Sigmoid colon (tissue), 4 donors: Measurements from ENCODE around the gene GORASP1.

Experiments
- CTCF ChIP-seq, 4 experiments: fragments of 450-650 bp in 3 of 4; fragments of 200-600 bp in 1 of 4; IDR thresholded peaks; one replicate each; pipeline ENCODE4 v1.5.1; 2016 to 2019; ENCODE audit warnings: antibody characterized with exemption in 4 of 4, mild to moderate bottlenecking in 3 of 4, moderate library complexity in 2 of 4
- EP300 ChIP-seq, 4 donors: sonication (generic); formaldehyde crosslinking; IDR thresholded peaks; one replicate each; pipeline ENCODE4 v1.6.1; 2017; ENCODE audit warnings: antibody characterized with exemption in 4 of 4
- POLR2A ChIP-seq, 2 donors: fragments of 450-650 bp; IDR thresholded peaks; one replicate each; pipeline ENCODE4 v1.6.1; 2016; ENCODE audit warnings: antibody characterized with exemption in 2 of 2, mild to moderate bottlenecking in 2 of 2, moderate library complexity in 2 of 2
- POLR2AphosphoS5 ChIP-seq, 4 donors: sonication (generic); formaldehyde crosslinking; IDR thresholded peaks; one replicate each; pipeline ENCODE4 v1.6.1; 2017; ENCODE audit warnings: antibody characterized with exemption in 4 of 4

GRCh38 chr3:39121621-39122020 lies 14.2 kb upstream of the GORASP1 start:
- TF ChIP-seq POLR2A (IDR thresholded peaks at IDR 0.05) = no peak
- TF ChIP-seq EP300 (IDR thresholded peaks at IDR 0.05) = no peak
- TF ChIP-seq CTCF (IDR thresholded peaks at IDR 0.05) = no peak
- no peak for TF ChIP-seq POLR2AphosphoS5 (IDR thresholded peaks at IDR 0.05)
